SK-N-SH treated with all-trans-retinoic acid at 6 μM for 48 hours (cell line): ENCODE data around the gene SLC7A9.
"Not testable (repeated sequence)": the region's sequence is repeated elsewhere in the genome, so short reads cannot be mapped to it uniquely, and the experiment has no call there.

Source experiments
- ATAC-seq: fragments of 200-7000 bp; cut with Tn5 transposase; 3 replicates; pipeline ENCODE4 v1.9.1; 2020; ENCODE audit warnings: mild to moderate bottlenecking, moderate library complexity
- ARNTL ChIP-seq: fragments of 450-650 bp; formaldehyde crosslinking; IDR thresholded peaks from 2 replicates; pipeline ENCODE4 v1.5.0; 2020; ENCODE audit warnings: low read depth, mild to moderate bottlenecking, moderate library complexity, borderline replicate concordance
- BACH2 ChIP-seq: fragments of 250-450 bp; sonication (Bioruptor Pico); IDR thresholded peaks from 2 replicates; pipeline ENCODE4 v1.9.0; 2021; ENCODE audit warnings: mild to moderate bottlenecking, borderline replicate concordance
- CSDC2 ChIP-seq: fragments of 250-450 bp; sonication (Bioruptor Pico); IDR thresholded peaks from 2 replicates; pipeline ENCODE4 v1.5.0; 2020; ENCODE audit warnings: mild to moderate bottlenecking, moderate library complexity
- ESRRG ChIP-seq: fragments of 250-450 bp; sonication (Bioruptor Pico); IDR thresholded peaks from 2 replicates; pipeline ENCODE4 v1.6.1; 2021; ENCODE audit warnings: mild to moderate bottlenecking
- GLIS3 ChIP-seq: fragments of 250-450 bp; sonication (Bioruptor Pico); IDR thresholded peaks from 2 replicates; pipeline ENCODE4 v1.5.0; 2020; ENCODE audit warnings: mild to moderate bottlenecking, moderate library complexity
- ISL1 ChIP-seq: fragments of 250-450 bp; sonication (Bioruptor Pico); IDR thresholded peaks from 2 replicates; pipeline ENCODE4 v2.1.2; 2022; ENCODE audit warnings: mild to moderate bottlenecking, moderate library complexity
- OSR1 ChIP-seq: fragments of 250-450 bp; sonication (Bioruptor Pico); IDR thresholded peaks from 2 replicates; pipeline ENCODE4 v1.8.0; 2022; ENCODE audit warnings: moderate library complexity, mild to moderate bottlenecking, inconsistent platforms
- PATZ1 ChIP-seq: fragments of 250-450 bp; sonication (Bioruptor Pico); IDR thresholded peaks from 2 replicates; pipeline ENCODE4 v1.8.0; 2020; ENCODE audit warnings: mild to moderate bottlenecking, moderate library complexity, borderline replicate concordance
- POU6F1 ChIP-seq: fragments of 250-450 bp; sonication (Bioruptor Pico); IDR thresholded peaks from 2 replicates; pipeline ENCODE4 v1.8.0; 2021; ENCODE audit warnings: low read depth, mild to moderate bottlenecking, moderate library complexity, borderline replicate concordance
- PPARA ChIP-seq: fragments of 250-450 bp; sonication (Bioruptor Pico); IDR thresholded peaks from 2 replicates; pipeline ENCODE4 v1.5.0; 2020; ENCODE audit warnings: mild to moderate bottlenecking, borderline replicate concordance
- RARB ChIP-seq: fragments of 250-450 bp; sonication (Bioruptor Pico); IDR thresholded peaks from 2 replicates; pipeline ENCODE4 v1.8.0; 2021; ENCODE audit warnings: mild to moderate bottlenecking, moderate library complexity
- SNAI2 ChIP-seq: fragments of 250-450 bp; sonication (Bioruptor Pico); IDR thresholded peaks from 2 replicates; pipeline ENCODE4 v1.5.0; 2020; ENCODE audit warnings: mild to moderate bottlenecking, moderate library complexity
- TCF4 ChIP-seq: fragments of 250-450 bp; sonication (Bioruptor Pico); IDR thresholded peaks from 2 replicates; pipeline ENCODE4 v1.8.0; 2021; ENCODE audit warnings: mild to moderate bottlenecking, moderate library complexity, borderline replicate concordance
- TOX ChIP-seq: fragments of 250-450 bp; sonication (Bioruptor Pico); IDR thresholded peaks from 2 replicates; pipeline ENCODE4 v1.8.0; 2021; ENCODE audit warnings: mild to moderate bottlenecking, moderate library complexity, borderline replicate concordance
- TSHZ2 ChIP-seq: fragments of 250-450 bp; sonication (Bioruptor Pico); IDR thresholded peaks from 2 replicates; pipeline ENCODE4 v1.5.0; 2020; ENCODE audit warnings: mild to moderate bottlenecking, moderate library complexity
- ZC3H10 ChIP-seq: fragments of 250-450 bp; sonication (Bioruptor Pico); IDR thresholded peaks from 2 replicates; pipeline ENCODE4 v1.5.1; 2021; ENCODE audit warnings: mild to moderate bottlenecking, moderate library complexity
- ZFP30 ChIP-seq: fragments of 450-650 bp; formaldehyde crosslinking; IDR thresholded peaks from 2 replicates; pipeline ENCODE4 v1.5.0; 2022; ENCODE audit warnings: mild to moderate bottlenecking, moderate library complexity
- ZNF565 ChIP-seq: fragments of 450-650 bp; formaldehyde crosslinking; conservative IDR thresholded peaks from 2 replicates; pipeline ENCODE4 v1.5.0; 2020; ENCODE audit warnings: low read depth, mild to moderate bottlenecking, moderate library complexity
- ZNF8 ChIP-seq: fragments of 450-650 bp; formaldehyde crosslinking; IDR thresholded peaks from 2 replicates; pipeline ENCODE4 v1.5.0; 2020; ENCODE audit warnings: mild to moderate bottlenecking, moderate library complexity
- TF ChIP-seq, protein P1 (sequence below): fragments of 250-450 bp; sonication (Bioruptor Pico); IDR thresholded peaks from 2 replicates; pipeline ENCODE4 v1.5.1; 2021; ENCODE audit warnings: mild to moderate bottlenecking, moderate library complexity
- TF ChIP-seq, protein P2 (sequence below): fragments of 250-450 bp; sonication (Bioruptor Pico); IDR thresholded peaks from 2 replicates; pipeline ENCODE4 v1.5.1; 2020; ENCODE audit warnings: low read depth, mild to moderate bottlenecking, moderate library complexity

Gene SLC7A9

DNA sequence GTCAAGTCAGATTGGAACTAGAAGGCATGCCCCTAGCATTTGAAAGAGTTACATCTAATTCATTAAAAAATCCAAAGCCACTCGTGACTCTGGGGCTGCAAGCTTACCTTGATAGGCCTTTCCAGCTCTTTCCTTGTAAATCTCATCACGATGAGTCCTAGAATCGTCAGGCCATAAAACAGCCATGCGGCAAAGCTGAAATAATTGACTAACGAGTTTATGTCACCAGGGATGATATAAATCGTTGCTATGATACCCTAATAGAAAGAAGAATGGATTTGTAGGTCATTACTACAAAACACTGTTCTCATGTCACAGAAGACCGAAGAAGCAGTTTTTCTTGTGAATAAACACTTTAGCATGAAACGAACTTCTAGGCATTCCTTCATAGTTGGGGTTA, 27.5 kb downstream of the SLC7A9 start:
- no peak for ATAC-seq
- no peak for TF ChIP-seq TCF4 (CRISPR knock-in tag)
- no peak for TF ChIP-seq TOX (CRISPR knock-in tag)
- no peak for TF ChIP-seq ZFP30 (CRISPR knock-in tag)
- no peak for TF ChIP-seq POU6F1 (CRISPR knock-in tag)
- no peak for TF ChIP-seq ZNF8
- TF ChIP-seq OSR1 (CRISPR knock-in tag), result no peak
- TF ChIP-seq ESRRG (CRISPR knock-in tag), result no peak
- TF ChIP-seq CSDC2 (CRISPR knock-in tag), result no peak
- TF ChIP-seq ZC3H10 (CRISPR knock-in tag), result no peak
- TF ChIP-seq PATZ1 (CRISPR knock-in tag), result no peak
- no peak for TF ChIP-seq GLIS3 (CRISPR knock-in tag)
- no peak for TF ChIP-seq SNAI2 (CRISPR knock-in tag)
- no peak for TF ChIP-seq ISL1 (CRISPR knock-in tag)
- TF ChIP-seq RARB (CRISPR knock-in tag), result no peak

DNA sequence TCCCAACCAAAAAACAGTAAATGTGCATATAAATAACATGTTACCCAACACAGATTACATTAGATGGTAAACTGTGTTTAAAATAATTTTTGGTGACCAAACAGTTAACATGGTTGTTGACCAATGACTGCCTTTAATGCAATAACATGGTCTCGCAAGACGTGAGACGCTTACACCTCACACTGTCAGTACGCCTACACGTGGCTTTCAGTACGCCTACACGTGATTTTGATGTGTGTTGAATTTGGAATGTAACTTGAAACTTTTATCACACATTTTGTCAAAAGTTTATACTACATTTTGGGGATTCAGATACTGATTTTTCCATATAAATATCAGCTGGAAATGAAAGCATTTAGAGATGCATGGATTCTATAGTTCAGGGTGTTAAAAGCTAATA, 32.0 kb downstream of the SLC7A9 start:
- no peak for ATAC-seq
- TF ChIP-seq, protein P1, sequence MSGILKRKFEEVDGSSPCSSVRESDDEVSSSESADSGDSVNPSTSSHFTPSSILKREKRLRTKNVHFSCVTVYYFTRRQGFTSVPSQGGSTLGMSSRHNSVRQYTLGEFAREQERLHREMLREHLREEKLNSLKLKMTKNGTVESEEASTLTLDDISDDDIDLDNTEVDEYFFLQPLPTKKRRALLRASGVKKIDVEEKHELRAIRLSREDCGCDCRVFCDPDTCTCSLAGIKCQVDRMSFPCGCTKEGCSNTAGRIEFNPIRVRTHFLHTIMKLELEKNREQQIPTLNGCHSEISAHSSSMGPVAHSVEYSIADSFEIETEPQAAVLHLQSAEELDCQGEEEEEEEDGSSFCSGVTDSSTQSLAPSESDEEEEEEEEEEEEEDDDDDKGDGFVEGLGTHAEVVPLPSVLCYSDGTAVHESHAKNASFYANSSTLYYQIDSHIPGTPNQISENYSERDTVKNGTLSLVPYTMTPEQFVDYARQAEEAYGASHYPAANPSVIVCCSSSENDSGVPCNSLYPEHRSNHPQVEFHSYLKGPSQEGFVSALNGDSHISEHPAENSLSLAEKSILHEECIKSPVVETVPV (CRISPR knock-in tag), result no peak
- TF ChIP-seq TOX (CRISPR knock-in tag) (no peak), CSDC2 (CRISPR knock-in tag) (no peak), ARNTL (CRISPR knock-in tag) (no peak), GLIS3 (CRISPR knock-in tag) (no peak), TSHZ2 (no peak), RARB (CRISPR knock-in tag) (no peak), BACH2 (CRISPR knock-in tag) (no peak), ZNF565 (no peak), SNAI2 (CRISPR knock-in tag) (no peak), ZC3H10 (CRISPR knock-in tag) (no peak), TCF4 (CRISPR knock-in tag) (no peak), OSR1 (CRISPR knock-in tag) (no peak), ESRRG (CRISPR knock-in tag) (no peak), PPARA (no peak)
- TF ChIP-seq, protein P2, sequence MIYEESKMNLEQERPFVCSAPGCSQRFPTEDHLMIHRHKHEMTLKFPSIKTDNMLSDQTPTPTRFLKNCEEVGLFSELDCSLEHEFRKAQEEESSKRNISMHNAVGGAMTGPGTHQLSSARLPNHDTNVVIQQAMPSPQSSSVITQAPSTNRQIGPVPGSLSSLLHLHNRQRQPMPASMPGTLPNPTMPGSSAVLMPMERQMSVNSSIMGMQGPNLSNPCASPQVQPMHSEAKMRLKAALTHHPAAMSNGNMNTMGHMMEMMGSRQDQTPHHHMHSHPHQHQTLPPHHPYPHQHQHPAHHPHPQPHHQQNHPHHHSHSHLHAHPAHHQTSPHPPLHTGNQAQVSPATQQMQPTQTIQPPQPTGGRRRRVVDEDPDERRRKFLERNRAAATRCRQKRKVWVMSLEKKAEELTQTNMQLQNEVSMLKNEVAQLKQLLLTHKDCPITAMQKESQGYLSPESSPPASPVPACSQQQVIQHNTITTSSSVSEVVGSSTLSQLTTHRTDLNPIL (CRISPR knock-in tag), result no peak

DNA sequence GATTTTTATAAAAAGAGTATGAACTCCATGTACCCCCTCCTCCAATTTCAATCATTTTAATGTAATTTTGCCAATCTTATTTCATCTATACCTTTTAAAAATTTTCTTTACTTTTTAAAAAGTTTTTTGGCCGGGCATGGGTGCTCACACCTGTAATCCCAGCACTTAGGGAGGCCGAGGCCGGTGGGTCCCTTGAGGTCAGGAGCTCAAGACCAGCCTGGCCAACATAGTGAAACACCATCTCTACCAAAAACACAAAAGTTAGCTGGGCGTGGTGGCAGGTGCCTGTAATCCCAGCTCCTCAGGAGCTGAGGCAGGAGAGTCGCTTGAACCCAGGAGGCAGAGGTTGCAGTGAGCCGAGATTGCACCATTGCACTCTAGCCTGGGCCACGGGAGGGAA, 36.2 kb downstream of the SLC7A9 start:
- ATAC-seq, result not testable (repeated sequence)

- not testable (repeated sequence) for ATAC-seq
These were observed 36.7 kb downstream of the SLC7A9 start for GRCh38 chr19:32832825-32833224.

DNA sequence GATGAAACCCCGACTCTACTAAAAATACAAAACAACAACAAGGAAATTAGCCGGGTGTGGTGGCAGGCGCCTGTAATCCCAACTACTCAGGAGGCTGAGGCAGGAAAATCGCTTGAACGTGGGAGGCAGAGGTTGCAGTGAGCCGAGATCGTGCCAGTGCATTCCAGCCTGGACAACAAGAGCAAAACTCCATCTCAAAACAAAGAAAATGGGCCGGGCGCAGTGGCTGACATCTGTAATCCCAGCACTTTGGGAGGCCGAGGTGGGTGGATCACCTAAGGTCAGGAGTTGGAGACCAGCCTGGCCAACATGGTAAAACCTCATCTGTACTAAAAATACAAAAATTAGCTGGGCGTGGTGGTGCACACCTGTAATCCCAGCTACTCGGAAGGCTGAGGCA, 37.5 kb downstream of the SLC7A9 start:
- ATAC-seq, result not testable (repeated sequence)
